Measurements from ENCODE around the gene SERPINB10.
"Not testable (repeated sequence)": the region's sequence is repeated elsewhere in the genome, so short reads cannot be mapped to it uniquely, and the experiment has no call there.

Gene SERPINB10

GRCh38 chr18:63892566-63892965, 15.2 kb upstream of the SERPINB10 start:
- no peak for DNase-seq

GRCh38 chr18:63894106-63894772, 13.5 kb upstream of the SERPINB10 start:
- no peak for DNase-seq

- DNase-seq: no peak
These were observed 12.6 kb upstream of the SERPINB10 start for GRCh38 chr18:63895190-63895589.

- peak; percentile 48 for DNase-seq
These were observed 10.7 kb upstream of the SERPINB10 start for GRCh38 chr18:63897072-63897471.

- no peak for DNase-seq
These were observed 8.6 kb upstream of the SERPINB10 start for GRCh38 chr18:63899206-63899605.

GRCh38 chr18:63903851-63904570, 3.7 kb upstream of the SERPINB10 start:
- DNase-seq: no peak

- DNase-seq: no peak
These were observed 3.1 kb upstream of the SERPINB10 start for GRCh38 chr18:63904694-63905093.

GRCh38 chr18:63905361-63905760, 2.4 kb upstream of the SERPINB10 start:
- DNase-seq: no peak

- DNase-seq: no peak
These were observed 1.7 kb upstream of the SERPINB10 start for GRCh38 chr18:63906056-63906455.

GRCh38 chr18:63908858-63909257, 1.1 kb downstream of the SERPINB10 start:
- no peak for DNase-seq

- no peak for DNase-seq
These were observed 2.1 kb downstream of the SERPINB10 start for GRCh38 chr18:63909870-63910269.

GRCh38 chr18:63917817-63918216, 10.1 kb downstream of the SERPINB10 start:
- DNase-seq: no peak

GRCh38 chr18:63922049-63922448, 14.3 kb downstream of the SERPINB10 start:
- DNase-seq: no peak

- peak; percentile 83 for DNase-seq
These were observed 16.8 kb downstream of the SERPINB10 start for GRCh38 chr18:63924551-63924950.

GRCh38 chr18:63928331-63928730, 20.6 kb downstream of the SERPINB10 start:
- DNase-seq: no peak

- DNase-seq: not testable (repeated sequence)
These were observed 21.6 kb downstream of the SERPINB10 start for GRCh38 chr18:63929369-63929768.

- no peak for DNase-seq
These were observed 23.1 kb downstream of the SERPINB10 start for GRCh38 chr18:63930773-63931354.

- peak; percentile 78 for DNase-seq
These were observed 28.6 kb downstream of the SERPINB10 start for GRCh38 chr18:63936156-63936931.

GRCh38 chr18:63936932-63937393, 29.2 kb downstream of the SERPINB10 start:
- DNase-seq: no peak

GRCh38 chr18:63940008-63940407, 32.2 kb downstream of the SERPINB10 start:
- no peak for DNase-seq

- not testable (repeated sequence) for DNase-seq
These were observed 32.8 kb downstream of the SERPINB10 start for GRCh38 chr18:63940543-63941050.

GRCh38 chr18:63947051-63947790, 39.5 kb downstream of the SERPINB10 start:
- no peak for DNase-seq
